Measurements from ENCODE around the gene MAP9. TPM values are rescaled to one million over a fixed set of nuclear protein-coding genes. Genes with fewer than 3 reads are reported as not detected.

The MAP9 gene
- total and polyA plus RNA-seq, 2 experiments from 2014 or later = 16.0 to 33.7 TPM

DNA sequence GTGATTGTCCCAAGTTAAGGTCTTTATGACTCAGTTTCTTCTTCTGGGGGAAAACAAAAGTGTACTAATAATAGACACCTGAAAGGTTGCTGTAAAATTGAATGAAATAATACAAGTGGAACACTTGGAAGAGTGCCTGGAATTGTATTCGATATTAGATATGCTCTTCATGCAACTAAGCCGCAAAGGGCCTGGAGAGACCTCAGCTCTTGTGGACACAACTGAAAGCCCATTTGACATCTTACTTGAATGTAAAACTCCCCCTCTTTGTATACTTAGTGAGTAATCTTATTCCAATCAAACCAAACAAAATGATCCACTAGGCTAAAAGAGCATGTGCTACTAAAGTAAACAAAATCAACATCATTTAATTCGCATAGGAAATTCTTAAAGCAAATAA lies 511 bp upstream of the MAP9 start:
- no peaks in the 10 kb centered on the region for H3K9me2 ChIP-seq (ENCODE audit: insufficient read depth)
- DNase-seq (ENCODE audit: low spot score) (no peak), ATAC-seq (no peak)
- peaks cover 10% of the 10 kb centered on the region for H3K4me1 Mint-ChIP-seq
- no peak overlapping the region for H3K27ac ChIP-seq (ENCODE audit: low read depth)
- peak overlapping the region; percentile 60 for H2AFZ ChIP-seq
- H3K36me3 ChIP-seq (ENCODE audit: insufficient read depth) = no peaks in the 10 kb centered on the region
- H3K4me3 Mint-ChIP-seq = peak overlapping the region; percentile 90
- no peaks in the 10 kb centered on the region for H3F3A ChIP-seq (replicated peaks; ENCODE audit: low read depth)
- H3K27me3 Mint-ChIP-seq (ENCODE audit: insufficient read depth, low read depth, poor library complexity) = no peaks in the 10 kb centered on the region
- H3K4me1 ChIP-seq (ENCODE audit: insufficient read depth) = no peaks in the 10 kb centered on the region
- H4K20me1 ChIP-seq (replicated peaks; ENCODE audit: insufficient read depth) = no peaks in the 10 kb centered on the region
- 0 out of 2 replicates have a peak overlapping the region, but pooled peaks have one; percentile 72 for H3K27ac Mint-ChIP-seq
- H3K4me3 ChIP-seq = no peak overlapping the region
- H3K4me2 ChIP-seq = no peak overlapping the region
- 0 out of 2 replicates have a peak, but pooled peaks cover 3% of the 10 kb centered on the region for H3K79me2 ChIP-seq (replicated peaks; ENCODE audit: insufficient read depth)
- TF ChIP-seq CREB1 (CRISPR knock-in tag; IDR thresholded peaks at IDR 0.05; ENCODE audit: low read depth) = no peak
- no peak for TF ChIP-seq JUNB (IDR thresholded peaks at IDR 0.05; ENCODE audit: unreplicated experiment)
- TF ChIP-seq, protein P1, sequence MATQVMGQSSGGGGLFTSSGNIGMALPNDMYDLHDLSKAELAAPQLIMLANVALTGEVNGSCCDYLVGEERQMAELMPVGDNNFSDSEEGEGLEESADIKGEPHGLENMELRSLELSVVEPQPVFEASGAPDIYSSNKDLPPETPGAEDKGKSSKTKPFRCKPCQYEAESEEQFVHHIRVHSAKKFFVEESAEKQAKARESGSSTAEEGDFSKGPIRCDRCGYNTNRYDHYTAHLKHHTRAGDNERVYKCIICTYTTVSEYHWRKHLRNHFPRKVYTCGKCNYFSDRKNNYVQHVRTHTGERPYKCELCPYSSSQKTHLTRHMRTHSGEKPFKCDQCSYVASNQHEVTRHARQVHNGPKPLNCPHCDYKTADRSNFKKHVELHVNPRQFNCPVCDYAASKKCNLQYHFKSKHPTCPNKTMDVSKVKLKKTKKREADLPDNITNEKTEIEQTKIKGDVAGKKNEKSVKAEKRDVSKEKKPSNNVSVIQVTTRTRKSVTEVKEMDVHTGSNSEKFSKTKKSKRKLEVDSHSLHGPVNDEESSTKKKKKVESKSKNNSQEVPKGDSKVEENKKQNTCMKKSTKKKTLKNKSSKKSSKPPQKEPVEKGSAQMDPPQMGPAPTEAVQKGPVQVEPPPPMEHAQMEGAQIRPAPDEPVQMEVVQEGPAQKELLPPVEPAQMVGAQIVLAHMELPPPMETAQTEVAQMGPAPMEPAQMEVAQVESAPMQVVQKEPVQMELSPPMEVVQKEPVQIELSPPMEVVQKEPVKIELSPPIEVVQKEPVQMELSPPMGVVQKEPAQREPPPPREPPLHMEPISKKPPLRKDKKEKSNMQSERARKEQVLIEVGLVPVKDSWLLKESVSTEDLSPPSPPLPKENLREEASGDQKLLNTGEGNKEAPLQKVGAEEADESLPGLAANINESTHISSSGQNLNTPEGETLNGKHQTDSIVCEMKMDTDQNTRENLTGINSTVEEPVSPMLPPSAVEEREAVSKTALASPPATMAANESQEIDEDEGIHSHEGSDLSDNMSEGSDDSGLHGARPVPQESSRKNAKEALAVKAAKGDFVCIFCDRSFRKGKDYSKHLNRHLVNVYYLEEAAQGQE (IDR thresholded peaks at IDR 0.05; ENCODE audit: unreplicated experiment) = no peak
- no peak for TF ChIP-seq ZNF114 (CRISPR knock-in tag; IDR thresholded peaks at IDR 0.05)
- no peaks in the 10 kb centered on the region for H3K36me3 Mint-ChIP-seq (ENCODE audit: low read depth)
- H3K27me3 ChIP-seq (ENCODE audit: insufficient read depth) = no peaks in the 10 kb centered on the region
- H3K9me3 Mint-ChIP-seq = peaks cover 3% of the 10 kb centered on the region; the same call in 2 of the 3 replicates

DNA sequence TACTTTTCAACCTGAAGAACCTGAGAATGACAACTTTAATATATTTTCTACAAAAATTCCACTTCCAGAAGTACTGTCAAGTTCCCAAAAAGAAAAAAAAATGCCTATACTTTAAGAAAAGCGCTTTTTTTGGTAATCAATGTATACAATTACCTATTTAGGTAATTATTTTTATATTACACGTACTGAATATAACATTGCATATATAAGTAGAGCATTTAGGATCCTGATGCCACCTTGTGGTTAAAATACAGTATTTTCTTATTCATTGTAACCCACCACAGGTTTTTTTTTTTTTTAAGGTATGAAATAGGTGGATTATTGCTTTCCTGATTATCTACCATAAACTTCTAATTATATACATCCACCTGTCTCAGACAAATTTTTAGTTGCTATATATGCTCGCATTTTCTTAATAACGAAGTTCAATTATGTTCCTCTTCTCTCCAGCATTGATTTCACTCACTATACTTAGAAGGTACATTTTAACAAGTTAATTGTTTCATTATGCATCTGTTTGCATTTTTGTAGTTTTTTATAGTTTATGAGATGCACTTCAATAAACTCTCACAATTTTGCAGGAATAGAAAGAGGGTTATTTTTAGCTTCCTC lies 5.2 kb downstream of the MAP9 start:
- peaks cover 16% of the 10 kb centered on the region for H3K4me1 Mint-ChIP-seq
- H3K36me3 Mint-ChIP-seq (ENCODE audit: low read depth) = peaks cover 3% of the 10 kb centered on the region; the same call in 1 of the 3 replicates
- H3K9me3 Mint-ChIP-seq = no peaks in the 10 kb centered on the region
- no peak for TF ChIP-seq NANOG (IDR thresholded peaks at IDR 0.05; ENCODE audit: borderline replicate concordance)
- TF ChIP-seq, protein P2, sequence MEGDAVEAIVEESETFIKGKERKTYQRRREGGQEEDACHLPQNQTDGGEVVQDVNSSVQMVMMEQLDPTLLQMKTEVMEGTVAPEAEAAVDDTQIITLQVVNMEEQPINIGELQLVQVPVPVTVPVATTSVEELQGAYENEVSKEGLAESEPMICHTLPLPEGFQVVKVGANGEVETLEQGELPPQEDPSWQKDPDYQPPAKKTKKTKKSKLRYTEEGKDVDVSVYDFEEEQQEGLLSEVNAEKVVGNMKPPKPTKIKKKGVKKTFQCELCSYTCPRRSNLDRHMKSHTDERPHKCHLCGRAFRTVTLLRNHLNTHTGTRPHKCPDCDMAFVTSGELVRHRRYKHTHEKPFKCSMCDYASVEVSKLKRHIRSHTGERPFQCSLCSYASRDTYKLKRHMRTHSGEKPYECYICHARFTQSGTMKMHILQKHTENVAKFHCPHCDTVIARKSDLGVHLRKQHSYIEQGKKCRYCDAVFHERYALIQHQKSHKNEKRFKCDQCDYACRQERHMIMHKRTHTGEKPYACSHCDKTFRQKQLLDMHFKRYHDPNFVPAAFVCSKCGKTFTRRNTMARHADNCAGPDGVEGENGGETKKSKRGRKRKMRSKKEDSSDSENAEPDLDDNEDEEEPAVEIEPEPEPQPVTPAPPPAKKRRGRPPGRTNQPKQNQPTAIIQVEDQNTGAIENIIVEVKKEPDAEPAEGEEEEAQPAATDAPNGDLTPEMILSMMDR (conservative IDR thresholded peaks at IDR 0.05; ENCODE audit: low read depth in 2 of 2) = peak in 1 of 2 experiments; percentile 72; a peak in 3 of 4 replicates
- Histone ChIP-seq H3K4me1 (ENCODE audit: insufficient read depth) (peaks cover 12% of the 10 kb centered on the region), H3K4me3 (no peak overlapping the region), H4K20me1 (replicated peaks; ENCODE audit: insufficient read depth) (no peaks in the 10 kb centered on the region), H3K79me2 (replicated peaks; ENCODE audit: insufficient read depth) (0 out of 2 replicates have a peak, but pooled peaks cover 3% of the 10 kb centered on the region), H3K9me2 (ENCODE audit: insufficient read depth) (no peaks in the 10 kb centered on the region), H3K27ac (ENCODE audit: low read depth) (no peak overlapping the region), H3K27me3 (ENCODE audit: insufficient read depth) (no peaks in the 10 kb centered on the region), H3K4me2 (no peak overlapping the region), H3K36me3 (ENCODE audit: insufficient read depth) (no peaks in the 10 kb centered on the region), H3F3A (replicated peaks; ENCODE audit: low read depth) (no peaks in the 10 kb centered on the region), H2AFZ (no peak overlapping the region)
- H3K4me3 Mint-ChIP-seq = no peak overlapping the region
- no peak overlapping the region for H3K27ac Mint-ChIP-seq
- ATAC-seq (no peak), DNase-seq (ENCODE audit: low spot score) (peak; percentile 35)
- no peaks in the 10 kb centered on the region for H3K27me3 Mint-ChIP-seq (ENCODE audit: insufficient read depth, low read depth, poor library complexity)

Data from GM23338 (cell line).